Measurements from ENCODE around the gene ALKBH6. TPM values are rescaled to one million over a fixed set of nuclear protein-coding genes. Genes with fewer than 3 reads are reported as not detected.

Gene ALKBH6
- total and polyA plus RNA-seq, 2 donors from 2014 or later: 21.5 to 21.7 TPM

GRCh38 chr19:35988824-35989223 lies 25.2 kb downstream of the ALKBH6 start:
- no peaks in the 10 kb centered on the region for H3K36me3 ChIP-seq (ENCODE audit: control insufficient read depth in 2 of 3, insufficient read depth in 3 of 3, low read length in 3 of 3)
- H3K27me3 ChIP-seq (ENCODE audit: control insufficient read depth, insufficient read depth, low read length): no peaks in the 10 kb centered on the region
- no peak overlapping the region for H3K4me3 ChIP-seq (ENCODE audit: low read length in 3 of 3)
- no peak overlapping the region for H3K9ac ChIP-seq (ENCODE audit: low read length in 3 of 3)
- no peak for TF ChIP-seq CTCF (IDR thresholded peaks at IDR 0.05; ENCODE audit: borderline replicate concordance, extremely low read depth, insufficient read depth)
- H3K27ac ChIP-seq (ENCODE audit: low read depth in 2 of 2, low read length in 2 of 2): no peak overlapping the region
- intact Hi-C loops (cut with DNase I): no loop called here
- no peaks in the 10 kb centered on the region for H3K4me1 ChIP-seq (ENCODE audit: control insufficient read depth in 2 of 3, insufficient read depth in 2 of 3, low read depth in 1 of 3, low read length in 3 of 3)
- FAIRE-seq (no peak), DNase-seq (no peak)
- H3K9me3 ChIP-seq (ENCODE audit: control insufficient read depth in 2 of 3, insufficient read depth in 1 of 3, low read length in 3 of 3): no peaks in the 10 kb centered on the region

- Histone ChIP-seq H3K36me3 (ENCODE audit: control insufficient read depth in 2 of 3, insufficient read depth in 3 of 3, low read length in 3 of 3) (no peaks in the 10 kb centered on the region), H3K27ac (ENCODE audit: low read depth in 2 of 2, low read length in 2 of 2) (no peak overlapping the region), H3K4me1 (ENCODE audit: control insufficient read depth in 2 of 3, insufficient read depth in 2 of 3, low read depth in 1 of 3, low read length in 3 of 3) (no peaks in the 10 kb centered on the region), H3K9ac (ENCODE audit: low read length in 3 of 3) (no peak overlapping the region), H3K9me3 (ENCODE audit: control insufficient read depth in 2 of 3, insufficient read depth in 1 of 3, low read length in 3 of 3) (no peaks in the 10 kb centered on the region), H3K27me3 (ENCODE audit: control insufficient read depth, insufficient read depth, low read length) (no peaks in the 10 kb centered on the region), H3K4me3 (ENCODE audit: low read length in 3 of 3) (no peak overlapping the region)
- intact Hi-C loops (cut with DNase I): no loop called here
- FAIRE-seq (no peak), DNase-seq (no peak)
- TF ChIP-seq CTCF (IDR thresholded peaks at IDR 0.05; ENCODE audit: borderline replicate concordance, extremely low read depth, insufficient read depth): no peak
Observed at GRCh38 chr19:35987571-35987896, 26.5 kb downstream of the ALKBH6 start.

- no peaks in the 10 kb centered on the region for H3K4me1 ChIP-seq (ENCODE audit: control insufficient read depth in 2 of 3, insufficient read depth in 2 of 3, low read depth in 1 of 3, low read length in 3 of 3)
- H3K36me3 ChIP-seq (ENCODE audit: control insufficient read depth in 2 of 3, insufficient read depth in 3 of 3, low read length in 3 of 3): no peaks in the 10 kb centered on the region
- TF ChIP-seq CTCF (IDR thresholded peaks at IDR 0.05; ENCODE audit: borderline replicate concordance, extremely low read depth, insufficient read depth): no peak
- H3K9ac ChIP-seq (ENCODE audit: low read length in 3 of 3): no peak overlapping the region
- DNase-seq (peak in 4 of 5 donors; percentile 24 to 58 (median 34)), FAIRE-seq (no peak)
- no peak overlapping the region for H3K4me3 ChIP-seq (ENCODE audit: low read length in 3 of 3)
- H3K9me3 ChIP-seq (ENCODE audit: control insufficient read depth in 2 of 3, insufficient read depth in 1 of 3, low read length in 3 of 3): no peaks in the 10 kb centered on the region
- H3K27me3 ChIP-seq (ENCODE audit: control insufficient read depth, insufficient read depth, low read length): no peaks in the 10 kb centered on the region
- H3K27ac ChIP-seq (ENCODE audit: low read depth in 2 of 2, low read length in 2 of 2): no peak overlapping the region
- intact Hi-C loops (cut with DNase I): no loop called here
Observed at GRCh38 chr19:35986664-35987570, 27.1 kb downstream of the ALKBH6 start.
